ENCODE measurements around the gene ACTL6B. TPM values are rescaled to one million over a fixed set of nuclear protein-coding genes. Genes with fewer than 3 reads are reported as not detected.

The ACTL6B gene
- total RNA-seq, 4 donors from 2014 or later = not detected

DNA sequence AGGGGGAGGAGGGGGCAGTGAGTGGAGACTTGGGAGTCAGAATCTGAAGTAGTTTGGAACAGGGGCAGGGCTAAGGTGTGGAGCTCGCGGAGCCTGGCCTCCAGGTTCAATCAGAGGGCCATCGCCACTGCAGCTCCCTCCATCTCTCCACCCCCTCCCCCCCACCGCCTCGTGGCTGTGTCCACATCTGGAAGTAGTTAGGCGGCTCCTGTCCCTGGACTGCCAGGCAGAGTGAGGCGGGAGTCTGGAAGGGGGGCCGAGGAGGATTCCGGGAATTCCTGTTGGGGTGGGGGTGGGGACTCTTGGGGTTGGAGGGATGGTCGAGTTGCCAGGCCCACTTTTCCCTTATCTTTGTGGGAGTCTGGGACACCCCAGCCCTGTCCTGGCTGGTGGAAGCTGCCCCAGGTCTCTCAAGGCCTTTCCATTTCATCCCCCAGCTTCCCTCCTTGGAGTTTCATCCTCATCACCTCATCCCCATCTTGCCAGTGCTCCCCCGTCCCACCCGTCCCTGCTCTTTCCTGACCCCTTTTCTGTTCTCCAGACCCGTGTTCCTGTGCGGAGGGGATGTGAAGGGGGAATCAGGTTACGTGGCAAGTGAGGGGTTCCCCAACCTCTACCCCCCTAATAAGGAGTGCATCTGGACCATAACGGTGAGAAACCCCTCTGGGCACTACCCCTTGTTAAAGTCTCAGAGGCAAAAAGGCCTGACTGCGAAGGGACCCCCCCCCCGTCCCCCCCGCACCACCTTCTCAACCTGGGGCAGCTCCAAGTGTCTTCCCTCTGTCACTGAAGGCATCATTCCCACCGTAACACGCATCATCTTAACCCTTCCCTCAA lies 53.1 kb downstream of the ACTL6B start:
- no peak overlapping the region for H3K4me3 ChIP-seq (ENCODE audit: low read depth, poor library complexity, severe bottlenecking)
- intact Hi-C loops (cut with DNase I; ENCODE audit: low total_unique reads) = no loop called here
- TF ChIP-seq POLR2A (IDR thresholded peaks at IDR 0.05) (no peak), CTCF (IDR thresholded peaks at IDR 0.05) (no peak)
- 41 to 42% methylated on average over 21 of the region's 21 CpGs for WGBS, 2 donors
- peak; percentile 66 to 96 for DNase-seq (ENCODE audit: low spot score in 2 of 2)

DNA sequence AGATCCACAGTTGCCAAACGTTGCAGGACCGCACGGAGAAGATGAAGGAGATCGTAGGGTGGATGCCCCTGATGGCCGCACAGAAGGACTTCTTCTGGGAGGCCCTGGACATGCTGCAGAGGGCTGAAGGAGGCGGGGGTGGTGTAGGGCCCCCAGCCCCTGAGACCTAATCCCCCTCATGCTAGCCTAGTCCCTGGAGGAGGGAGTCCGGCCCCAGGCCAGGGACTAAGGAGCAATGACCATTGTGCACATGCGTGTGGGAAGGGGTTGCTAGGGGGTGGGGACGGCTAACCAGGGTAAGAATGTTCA lies 55.6 kb downstream of the ACTL6B start:
- intact Hi-C loops (cut with DNase I; ENCODE audit: low total_unique reads) = no loop called here
- 86% methylated on average over 9 of the region's 9 CpGs for WGBS, 2 donors
- TF ChIP-seq POLR2A (IDR thresholded peaks at IDR 0.05) = no peak
- TF ChIP-seq CTCF (IDR thresholded peaks at IDR 0.05) = no peak
- H3K4me3 ChIP-seq (ENCODE audit: low read depth, poor library complexity, severe bottlenecking) = no peak overlapping the region
- DNase-seq (ENCODE audit: low spot score in 2 of 2) = no peak

DNA sequence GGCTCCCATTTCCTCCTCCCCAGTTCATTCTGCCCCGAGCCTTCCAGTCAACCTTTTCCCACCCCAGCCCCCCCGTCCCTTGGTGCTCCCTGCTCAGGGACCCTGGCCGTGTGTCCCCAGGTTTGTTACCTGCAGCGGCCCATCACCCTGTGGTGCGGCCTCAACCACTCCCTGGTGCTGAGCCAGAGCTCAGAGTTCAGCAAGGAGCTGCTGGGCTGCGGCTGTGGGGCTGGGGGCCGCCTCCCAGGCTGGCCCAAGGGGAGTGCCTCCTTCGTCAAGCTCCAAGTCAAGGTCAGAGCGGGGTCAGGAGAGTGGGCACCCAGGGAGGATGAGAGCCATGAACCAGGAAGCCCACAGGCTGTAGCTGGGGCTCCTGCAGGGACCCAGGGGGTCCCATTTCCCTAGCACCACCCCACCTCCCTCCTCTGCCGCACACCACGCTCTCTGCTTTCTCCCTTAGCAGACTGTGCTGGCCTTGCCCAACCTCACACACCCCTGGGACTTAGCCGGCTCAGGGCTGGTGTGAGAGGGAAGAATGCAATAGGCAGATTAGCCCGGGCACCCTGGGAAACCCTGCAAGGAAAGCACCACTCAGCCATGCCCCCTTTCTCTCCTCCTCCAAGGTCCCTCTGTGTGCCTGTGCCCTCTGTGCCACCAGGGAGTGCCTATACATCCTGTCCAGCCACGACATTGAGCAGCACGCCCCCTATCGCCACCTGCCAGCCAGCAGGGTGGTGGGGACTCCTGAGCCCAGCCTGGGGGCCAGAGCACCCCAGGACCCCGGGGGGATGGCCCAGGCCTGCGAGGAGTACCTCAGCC lies 56.1 kb downstream of the ACTL6B start:
- no peak overlapping the region for H3K4me3 ChIP-seq (ENCODE audit: low read depth, poor library complexity, severe bottlenecking)
- TF ChIP-seq POLR2A (IDR thresholded peaks at IDR 0.05) (no peak), CTCF (IDR thresholded peaks at IDR 0.05) (no peak)
- no peak for DNase-seq (ENCODE audit: low spot score in 2 of 2)
- intact Hi-C loops (cut with DNase I; ENCODE audit: low total_unique reads) = no loop called here
- 79 to 80% methylated on average over 15 to 17 of the region's 18 CpGs for WGBS, 2 donors

GRCh38 chr7:100598425-100598824 lies 57.8 kb downstream of the ACTL6B start:
- H3K4me3 ChIP-seq (ENCODE audit: low read depth, poor library complexity, severe bottlenecking) = no peak overlapping the region
- intact Hi-C loops (cut with DNase I; ENCODE audit: low total_unique reads) = no loop called here
- WGBS, 2 donors = 87% methylated on average over 4 of the region's 4 CpGs
- no peak for DNase-seq (ENCODE audit: low spot score in 2 of 2)
- TF ChIP-seq POLR2A (IDR thresholded peaks at IDR 0.05) = no peak
- no peak for TF ChIP-seq CTCF (IDR thresholded peaks at IDR 0.05)

GRCh38 chr7:100595188-100595587 lies 61.1 kb downstream of the ACTL6B start:
- no peak for DNase-seq (ENCODE audit: low spot score in 2 of 2)
- no peak overlapping the region for H3K4me3 ChIP-seq (ENCODE audit: low read depth, poor library complexity, severe bottlenecking)
- TF ChIP-seq CTCF (IDR thresholded peaks at IDR 0.05) (no peak), POLR2A (IDR thresholded peaks at IDR 0.05) (no peak)
- intact Hi-C loops (cut with DNase I; ENCODE audit: low total_unique reads) = no loop called here
- WGBS, 2 donors = 96 to 99% methylated on average over 7 of the region's 7 CpGs

Other genes starting within 250 kb of the ACTL6B start
- gene ZCWPW1, start 227.7 kb downstream of the ACTL6B start, total RNA-seq = 1 to 10 TPM; 2.2 to 6.3 (median 4.6) TPM
- gene MEPCE, start 226.6 kb downstream of the ACTL6B start, total RNA-seq = 10 to 100 TPM; 26.1 to 54.4 (median 37.4) TPM
- gene PPP1R35, start 220.0 kb downstream of the ACTL6B start, total RNA-seq = 10 to 100 TPM; 26.3 to 63.2 (median 46.6) TPM
- gene SPACDR, start 192.2 kb downstream of the ACTL6B start, total RNA-seq = 1 to 10 TPM in 1 of 4 donors, under 1 TPM in 1, not detected in 2; 0.26 to 1.5 TPM
- gene TSC22D4, start 177.2 kb downstream of the ACTL6B start, total RNA-seq = 10 to 100 TPM; 57.3 to 97.7 (median 68.0) TPM
- gene NYAP1, start 172.5 kb downstream of the ACTL6B start, total RNA-seq = 1 to 10 TPM in 3 of 4 donors, under 1 TPM in 1; 0.39 to 2.1 (median 1.5) TPM
- 10 to 100 TPM; 47.1 to 62.7 (median 58.6) TPM for gene AGFG2, start 117.2 kb downstream of the ACTL6B start, total RNA-seq
- 1 to 10 TPM in 2 of 4 donors, not detected in 2; 1.3 to 1.7 TPM for gene SAP25, start 82.5 kb downstream of the ACTL6B start, total RNA-seq
- 10 to 100 TPM; 42.0 to 82.2 (median 63.7) TPM for gene LRCH4, start 70.3 kb downstream of the ACTL6B start, total RNA-seq
- 1 to 10 TPM in 2 of 4 donors, under 1 TPM in 2; 0.15 to 4.3 (median 0.99) TPM for gene FBXO24, start 70.1 kb downstream of the ACTL6B start, total RNA-seq
- gene PCOLCE, start 54.1 kb downstream of the ACTL6B start, total RNA-seq = 10 to 100 TPM in 1 of 4 donors, 1 to 10 TPM in 3; 4.9 to 47.6 (median 7.3) TPM
- 10 to 100 TPM; 22.3 to 33.5 (median 26.9) TPM for gene MOSPD3, start 43.9 kb downstream of the ACTL6B start, total RNA-seq
- gene TFR2, start 14.9 kb downstream of the ACTL6B start, total RNA-seq = 1 to 10 TPM; 1.3 to 3.4 (median 1.6) TPM
- 100 to 1,000 TPM; 309 to 439 (median 353) TPM for gene GNB2, start 17.3 kb upstream of the ACTL6B start, total RNA-seq
- gene GIGYF1, start 37.8 kb upstream of the ACTL6B start, total RNA-seq = 10 to 100 TPM; 34.9 to 56.6 (median 40.0) TPM
- gene POP7, start 49.7 kb upstream of the ACTL6B start, total RNA-seq = 10 to 100 TPM; 51.3 to 72.7 (median 70.3) TPM
- under 1 TPM in 2 of 4 donors, not detected in 2; 0.17 to 0.25 TPM for gene EPO, start 64.0 kb upstream of the ACTL6B start, total RNA-seq
- gene ZAN, start 77.1 kb upstream of the ACTL6B start, total RNA-seq = under 1 TPM; 0.04 to 0.16 (median 0.06) TPM
- 10 to 100 TPM; 51.1 to 72.2 (median 60.9) TPM for gene EPHB4, start 171.1 kb upstream of the ACTL6B start, total RNA-seq
- 10 to 100 TPM; 14.0 to 32.9 (median 21.8) TPM for gene SLC12A9, start 196.3 kb upstream of the ACTL6B start, total RNA-seq
- gene TRIP6, start 210.9 kb upstream of the ACTL6B start, total RNA-seq = 10 to 100 TPM; 71.8 to 88.7 (median 81.0) TPM
- 100 to 1,000 TPM in 2 of 4 donors, 10 to 100 TPM in 2; 73.3 to 129 (median 107) TPM for gene SRRT, start 218.7 kb upstream of the ACTL6B start, total RNA-seq
- 1 to 10 TPM; 3.9 to 6.1 (median 5.2) TPM for gene UFSP1, start 233.3 kb upstream of the ACTL6B start, total RNA-seq
- gene ACHE, start 239.4 kb upstream of the ACTL6B start, total RNA-seq = 1 to 10 TPM in 2 of 4 donors, under 1 TPM in 1, not detected in 1; 0.88 to 2.7 (median 1.1) TPM